ENCODE results near the gene AIPL1. TPM values are rescaled to one million over a fixed set of nuclear protein-coding genes. Genes with fewer than 3 reads are reported as not detected.

AIPL1 gene
- total RNA-seq, 1 experiment from 2014 or later, result not detected

GRCh38 chr17:6426356-6427101, 8.4 kb downstream of the AIPL1 start:
- BruUV-seq (replicated peaks), result no TSS peak
- Histone ChIP-seq H3K4me1 (ENCODE audit: insufficient read depth, low read length, poor library complexity, severe bottlenecking) (no peaks in the 10 kb centered on the region), H3K27ac (ENCODE audit: low read depth, low read length, poor library complexity, severe bottlenecking) (no peak overlapping the region), H3K4me3 (ENCODE audit: low read depth, low read length, poor library complexity, severe bottlenecking) (no peak overlapping the region), H3K36me3 (ENCODE audit: insufficient read depth, low read length, poor library complexity, severe bottlenecking) (no peaks in the 10 kb centered on the region), H3K27me3 (replicated peaks; ENCODE audit: insufficient read depth, low read depth, low read length, poor library complexity) (peaks cover under 1% of the 10 kb centered on the region), H3K9me3 (ENCODE audit: low read depth, low read length, poor library complexity, severe bottlenecking) (no peaks in the 10 kb centered on the region)
- no peak for TF ChIP-seq CTCF (conservative IDR thresholded peaks at IDR 0.05; ENCODE audit: low read depth, low read length)
- no peak for TF ChIP-seq EZH2 (IDR thresholded peaks at IDR 0.05; ENCODE audit: borderline replicate concordance, low read depth, low read length, poor library complexity, severe bottlenecking)
- intact Hi-C loops (cut with micrococcal nuclease; ENCODE audit: unreplicated experiment), result no loop called here
- DNase-seq (ENCODE audit: low spot score), result no peak
- CTCF ChIA-PET, result interaction anchor here (1.1 kb wide), 1 partner anchor 9 kb away, joined by 3 read pairs; no protein-coding TSS in a partner anchor
- POLR2A ChIA-PET (ENCODE audit: low non-redundant PET), result no interaction called here

DNA sequence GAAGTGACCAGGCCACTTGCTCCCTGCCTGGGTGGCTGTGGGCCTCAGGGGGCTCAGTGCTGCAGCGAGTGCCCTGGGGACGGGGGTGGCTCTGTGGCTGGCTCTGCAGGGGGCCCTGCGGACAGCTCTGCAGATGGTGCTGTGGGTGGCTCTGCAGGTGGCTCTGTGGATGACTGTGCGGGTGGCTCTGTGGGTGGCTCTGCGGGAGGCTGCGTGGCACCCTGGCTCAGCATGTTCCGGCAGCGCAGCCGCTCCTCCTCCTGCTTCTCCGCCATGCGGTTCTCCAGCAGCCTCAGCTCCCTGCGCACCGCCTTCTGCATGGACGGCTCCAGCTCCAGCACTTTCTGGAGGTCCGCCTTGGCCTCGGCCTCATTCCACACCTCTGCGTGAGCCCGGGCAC, 9.5 kb downstream of the AIPL1 start:
- Histone ChIP-seq H3K27me3 (replicated peaks; ENCODE audit: insufficient read depth, low read depth, low read length, poor library complexity) (peaks cover 11% of the 10 kb centered on the region), H3K9me3 (ENCODE audit: low read depth, low read length, poor library complexity, severe bottlenecking) (no peaks in the 10 kb centered on the region), H3K27ac (ENCODE audit: low read depth, low read length, poor library complexity, severe bottlenecking) (no peak overlapping the region), H3K4me1 (ENCODE audit: insufficient read depth, low read length, poor library complexity, severe bottlenecking) (no peaks in the 10 kb centered on the region), H3K36me3 (ENCODE audit: insufficient read depth, low read length, poor library complexity, severe bottlenecking) (no peaks in the 10 kb centered on the region), H3K4me3 (ENCODE audit: low read depth, low read length, poor library complexity, severe bottlenecking) (no peak overlapping the region)
- ChIA-PET POLR2A (ENCODE audit: low non-redundant PET) (no interaction called here), CTCF (no interaction called here)
- DNase-seq (ENCODE audit: low spot score), result no peak
- TF ChIP-seq CTCF (conservative IDR thresholded peaks at IDR 0.05; ENCODE audit: low read depth, low read length), result no peak
- BruUV-seq (replicated peaks), result no TSS peak
- intact Hi-C loops (cut with micrococcal nuclease; ENCODE audit: unreplicated experiment), result no loop called here

DNA sequence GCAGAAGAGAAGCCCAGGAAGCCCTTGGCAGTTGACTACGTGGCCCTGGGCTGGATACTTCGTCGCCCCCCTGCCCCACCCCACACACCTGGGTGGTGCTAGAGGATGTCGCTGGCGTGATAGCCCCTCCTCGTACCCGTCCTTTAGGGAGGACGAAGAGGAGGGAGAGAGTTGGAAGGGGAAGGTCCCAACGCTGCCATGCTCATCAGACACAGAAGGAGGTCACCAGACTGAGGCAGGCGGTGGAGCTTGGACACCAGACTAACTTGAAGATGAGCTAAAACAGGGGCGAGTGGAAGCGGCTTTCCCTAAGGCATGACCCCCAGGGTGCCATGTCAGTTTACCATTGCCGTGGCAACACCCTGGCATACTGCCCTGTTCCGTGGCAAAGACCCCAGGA, 11.0 kb downstream of the AIPL1 start:
- intact Hi-C loops (cut with micrococcal nuclease; ENCODE audit: unreplicated experiment), result no loop called here
- no TSS peak for BruUV-seq (replicated peaks)
- DNase-seq (ENCODE audit: low spot score), result no peak
- H3K27ac ChIP-seq (ENCODE audit: low read depth, low read length, poor library complexity, severe bottlenecking), result no peak overlapping the region
- peaks cover 18% of the 10 kb centered on the region for H3K27me3 ChIP-seq (replicated peaks; ENCODE audit: insufficient read depth, low read depth, low read length, poor library complexity)
- TF ChIP-seq CTCF (conservative IDR thresholded peaks at IDR 0.05; ENCODE audit: low read depth, low read length) (no peak), EZH2 (IDR thresholded peaks at IDR 0.05; ENCODE audit: borderline replicate concordance, low read depth, low read length, poor library complexity, severe bottlenecking) (no peak)
- no peaks in the 10 kb centered on the region for H3K36me3 ChIP-seq (ENCODE audit: insufficient read depth, low read length, poor library complexity, severe bottlenecking)
- CTCF ChIA-PET, result no interaction called here
- H3K9me3 ChIP-seq (ENCODE audit: low read depth, low read length, poor library complexity, severe bottlenecking), result no peaks in the 10 kb centered on the region
- POLR2A ChIA-PET (ENCODE audit: low non-redundant PET), result no interaction called here
- H3K4me1 ChIP-seq (ENCODE audit: insufficient read depth, low read length, poor library complexity, severe bottlenecking), result no peaks in the 10 kb centered on the region
- no peak overlapping the region for H3K4me3 ChIP-seq (ENCODE audit: low read depth, low read length, poor library complexity, severe bottlenecking)

All from A673 (cell line).